ENCODE measurements around the gene SCFD2.

DNA sequence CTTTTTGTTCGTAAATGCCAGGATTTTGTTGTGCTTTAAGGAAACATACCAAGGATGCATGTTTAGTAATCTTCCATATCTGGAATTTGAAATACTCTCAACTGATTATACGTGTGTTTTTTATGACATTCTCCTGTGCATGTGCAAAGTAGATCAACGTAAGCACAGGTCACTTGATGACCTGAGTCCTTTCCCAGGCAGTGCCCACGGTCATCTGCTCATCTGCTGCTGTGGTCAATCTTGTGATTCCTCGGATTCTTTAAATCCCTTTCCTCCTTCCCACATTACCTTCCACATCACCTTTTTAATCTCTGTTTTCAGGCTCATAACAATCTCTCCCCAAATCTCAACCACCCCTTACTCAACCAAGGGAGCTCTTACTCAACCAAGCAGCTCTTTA lies 399.7 kb downstream of the SCFD2 start:
- TF ChIP-seq, protein P1, sequence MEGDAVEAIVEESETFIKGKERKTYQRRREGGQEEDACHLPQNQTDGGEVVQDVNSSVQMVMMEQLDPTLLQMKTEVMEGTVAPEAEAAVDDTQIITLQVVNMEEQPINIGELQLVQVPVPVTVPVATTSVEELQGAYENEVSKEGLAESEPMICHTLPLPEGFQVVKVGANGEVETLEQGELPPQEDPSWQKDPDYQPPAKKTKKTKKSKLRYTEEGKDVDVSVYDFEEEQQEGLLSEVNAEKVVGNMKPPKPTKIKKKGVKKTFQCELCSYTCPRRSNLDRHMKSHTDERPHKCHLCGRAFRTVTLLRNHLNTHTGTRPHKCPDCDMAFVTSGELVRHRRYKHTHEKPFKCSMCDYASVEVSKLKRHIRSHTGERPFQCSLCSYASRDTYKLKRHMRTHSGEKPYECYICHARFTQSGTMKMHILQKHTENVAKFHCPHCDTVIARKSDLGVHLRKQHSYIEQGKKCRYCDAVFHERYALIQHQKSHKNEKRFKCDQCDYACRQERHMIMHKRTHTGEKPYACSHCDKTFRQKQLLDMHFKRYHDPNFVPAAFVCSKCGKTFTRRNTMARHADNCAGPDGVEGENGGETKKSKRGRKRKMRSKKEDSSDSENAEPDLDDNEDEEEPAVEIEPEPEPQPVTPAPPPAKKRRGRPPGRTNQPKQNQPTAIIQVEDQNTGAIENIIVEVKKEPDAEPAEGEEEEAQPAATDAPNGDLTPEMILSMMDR (IDR thresholded peaks at IDR 0.05), result no peak
- TF ChIP-seq POLR2A (IDR thresholded peaks at IDR 0.05), result no peak
